NCI-H82 treated with DMSO at 0.1 percent for 48 hours (cell line): ENCODE results near the gene SIRT7.
"Not testable (repeated sequence)": the region's sequence is repeated elsewhere in the genome, so short reads cannot be mapped to it uniquely, and the experiment has no call there.

Source experiments
- DNase-seq: peaks from one replicate; lab custom pipeline; 2025; ENCODE audit not compliant: unreplicated experiment; lab: John Stamatoyannopoulos, UW

SIRT7 gene

DNA sequence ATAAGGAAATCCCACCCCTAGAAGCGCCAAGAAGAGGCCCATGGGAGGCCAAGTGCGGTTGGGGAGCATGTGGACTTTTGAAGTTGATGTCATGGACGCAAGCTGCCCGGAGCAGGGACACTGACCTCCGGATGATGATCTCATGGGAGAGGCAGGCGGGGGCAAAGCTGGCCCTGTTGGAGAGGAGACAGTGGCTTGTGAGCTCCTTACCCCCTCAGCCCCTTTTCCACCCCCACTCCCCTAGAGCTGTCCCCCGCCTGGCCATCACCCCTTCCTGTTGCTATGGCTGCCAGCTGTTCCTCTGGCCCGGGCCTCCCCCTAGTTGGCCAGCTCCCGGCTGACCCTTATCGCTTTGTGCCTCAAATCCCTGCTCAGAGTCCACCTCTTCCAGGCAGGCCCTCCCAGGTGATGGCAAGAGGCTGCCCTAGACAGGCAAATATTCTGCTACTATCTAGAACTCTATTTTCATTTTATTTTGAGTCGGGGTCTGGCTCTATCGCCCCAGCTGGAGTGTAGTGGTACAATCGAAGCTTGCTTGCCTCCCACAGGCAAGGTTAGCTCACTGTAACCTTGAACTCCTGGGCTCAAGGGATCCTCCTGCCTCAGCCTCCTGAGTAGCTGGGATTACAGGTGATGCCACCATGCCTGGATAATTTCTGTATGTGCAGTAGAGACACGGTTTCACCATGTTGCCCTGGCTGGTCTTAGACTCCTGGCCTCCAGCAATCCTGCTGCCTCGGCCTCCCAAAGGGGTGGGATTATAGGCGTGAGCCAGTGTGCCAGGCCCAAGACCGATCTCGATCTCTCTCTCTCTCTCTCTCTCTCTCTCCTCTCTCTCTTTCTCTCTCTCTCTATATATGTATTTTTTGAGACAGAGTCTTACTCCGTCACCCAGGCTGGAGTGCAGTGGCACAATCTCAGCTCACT lies 36.4 kb upstream of the SIRT7 start:
- no peak for DNase-seq

GRCh38 chr17:81953443-81953842 lies 35.5 kb upstream of the SIRT7 start:
- not testable (repeated sequence) for DNase-seq

- no peak for DNase-seq
Measured at GRCh38 chr17:81952792-81953228, 34.8 kb upstream of the SIRT7 start.

GRCh38 chr17:81951785-81952684 lies 34.1 kb upstream of the SIRT7 start:
- no peak for DNase-seq

- DNase-seq = no peak
Measured at GRCh38 chr17:81950501-81950900, 32.5 kb upstream of the SIRT7 start.

DNA sequence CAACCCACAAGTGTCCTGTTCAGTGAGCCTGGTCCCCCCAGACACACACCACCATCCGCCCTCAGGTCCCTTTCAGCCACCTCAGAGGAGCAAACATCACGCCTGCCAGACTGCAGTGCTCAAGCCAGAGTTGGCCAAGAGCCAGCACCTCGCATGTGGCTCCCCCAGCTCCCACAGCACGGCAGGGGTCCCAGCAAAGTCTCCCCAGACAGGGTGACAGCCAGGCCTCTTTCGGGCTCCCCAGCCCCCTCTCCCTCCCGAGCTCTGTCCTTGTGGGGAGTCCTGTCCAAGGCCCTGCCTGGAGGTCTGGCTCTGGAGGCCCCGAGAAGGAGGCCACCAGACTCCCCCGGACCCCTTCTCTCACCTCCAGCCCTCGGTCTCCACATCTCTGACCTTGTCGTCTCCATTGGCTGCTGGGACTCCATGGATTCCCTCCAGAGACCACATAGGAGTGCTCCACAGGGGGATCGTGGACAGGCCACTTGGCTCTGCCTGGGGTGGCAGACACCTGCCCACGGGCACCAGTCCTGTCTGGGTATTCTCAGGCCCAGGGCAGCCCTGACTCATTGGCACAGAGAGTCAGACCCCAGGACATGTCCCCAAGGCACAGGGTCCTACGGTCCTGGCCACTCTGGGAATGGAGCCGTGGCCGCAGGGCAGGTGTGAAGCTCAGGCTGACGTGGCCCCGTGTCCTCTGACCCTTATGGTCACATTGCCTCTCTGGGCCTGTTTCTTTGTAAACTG lies 30.8 kb upstream of the SIRT7 start:
- no peak for DNase-seq

DNA sequence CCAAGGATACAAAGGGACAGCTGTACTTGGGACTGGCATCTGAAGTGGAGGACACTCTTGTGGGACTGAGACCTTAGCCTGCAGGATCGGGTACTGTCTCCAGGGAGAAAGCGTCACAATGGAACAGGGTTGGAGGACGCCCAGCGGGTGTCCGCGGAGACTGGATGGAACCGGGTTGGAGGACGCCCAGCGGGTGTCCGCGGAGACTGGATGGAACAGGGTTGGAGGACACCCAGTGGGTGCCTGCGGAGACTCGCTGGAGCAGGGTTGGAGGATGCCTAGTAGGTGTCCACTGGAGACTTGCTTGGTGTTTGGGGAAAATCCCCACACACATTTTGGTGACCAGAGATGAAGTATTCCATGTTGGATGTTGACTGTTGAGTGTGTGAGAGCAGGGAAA lies 29.2 kb upstream of the SIRT7 start, which contains the start of gene MYADML2:
MYADML2 (minus strand) TSS at position 45 of the 400 bp plus-strand sequence. CDS start 5,492 bp downstream, outside the sequence.
- DNase-seq = no peak

GRCh38 chr17:81944858-81945257 lies 26.9 kb upstream of the SIRT7 start:
- no peak for DNase-seq

- DNase-seq = no peak
Measured at GRCh38 chr17:81942167-81942553, 24.2 kb upstream of the SIRT7 start.

- DNase-seq = no peak
Measured at GRCh38 chr17:81941484-81942166, 23.6 kb upstream of the SIRT7 start.

DNA sequence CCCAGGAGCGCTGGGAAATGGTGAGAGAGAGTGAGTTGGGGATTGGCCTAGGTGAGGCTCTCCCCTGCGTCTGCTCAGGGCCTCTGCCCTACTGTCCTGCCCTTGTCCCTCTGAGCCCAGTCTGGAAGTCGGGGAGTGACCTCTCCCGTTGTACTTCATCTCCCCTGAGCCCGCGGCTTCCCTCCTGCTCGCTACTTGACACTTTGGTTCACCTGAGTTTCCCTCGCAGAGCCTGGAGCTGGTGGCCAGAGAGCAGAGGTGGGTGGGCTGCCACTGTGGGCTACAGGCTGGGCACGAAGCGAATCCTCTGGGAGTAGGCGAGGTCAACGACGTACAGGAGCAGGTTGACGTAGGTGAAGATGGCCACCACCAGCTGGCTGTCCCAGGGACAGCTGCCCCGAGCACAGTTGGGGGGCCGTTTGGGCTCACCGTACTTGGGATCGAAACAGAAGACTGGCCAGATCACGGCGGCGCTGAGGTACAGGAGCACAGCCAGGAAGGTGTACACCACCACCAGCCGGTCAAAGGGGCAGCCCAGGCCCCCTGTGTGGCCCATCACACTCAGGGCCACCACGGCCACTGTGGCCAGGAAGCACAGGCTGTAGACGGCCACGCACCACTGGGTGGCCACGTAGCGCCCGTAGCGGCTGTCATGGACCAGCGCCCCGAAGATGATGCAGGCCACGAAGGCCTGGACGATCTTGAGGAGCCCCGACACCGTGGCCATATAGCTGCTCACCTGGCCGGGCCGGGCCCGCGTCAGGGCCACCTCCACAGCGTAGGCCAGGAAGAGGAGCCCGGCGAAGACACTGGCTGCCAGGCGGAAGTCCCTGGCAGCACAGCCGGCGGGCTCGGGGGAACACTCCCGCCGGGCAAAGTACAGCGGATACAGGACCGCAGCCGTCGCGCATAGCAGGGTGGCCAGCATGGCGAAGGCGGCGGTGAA lies 22.8 kb upstream of the SIRT7 start:
- no peak for DNase-seq

GRCh38 chr17:81939881-81940385 lies 22.0 kb upstream of the SIRT7 start:
- no peak for DNase-seq

- DNase-seq = no peak
Measured at GRCh38 chr17:81939218-81939617, 21.2 kb upstream of the SIRT7 start.

DNA sequence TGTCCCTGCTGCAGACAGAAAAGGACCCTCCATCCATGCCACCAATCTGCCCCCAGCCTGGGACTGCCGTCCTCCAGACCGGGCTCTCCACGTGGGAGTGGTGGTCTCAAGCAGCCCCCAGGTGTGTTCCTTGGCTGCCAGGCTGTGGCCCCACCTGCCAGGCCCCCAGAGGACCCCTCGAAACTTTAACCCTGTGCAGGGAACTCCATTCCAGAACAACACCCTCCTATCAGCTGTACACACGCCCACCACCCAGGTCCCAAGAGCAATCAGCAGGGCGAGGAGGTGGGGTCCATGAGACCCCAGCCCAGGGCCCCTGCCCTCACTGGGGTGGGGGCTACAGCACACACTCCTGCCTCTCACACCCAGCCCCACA lies 17.7 kb upstream of the SIRT7 start:
- no peak for DNase-seq

GRCh38 chr17:81934850-81935708 lies 17.1 kb upstream of the SIRT7 start:
- DNase-seq = no peak

GRCh38 chr17:81934098-81934757 lies 16.3 kb upstream of the SIRT7 start:
- no peak for DNase-seq

DNA sequence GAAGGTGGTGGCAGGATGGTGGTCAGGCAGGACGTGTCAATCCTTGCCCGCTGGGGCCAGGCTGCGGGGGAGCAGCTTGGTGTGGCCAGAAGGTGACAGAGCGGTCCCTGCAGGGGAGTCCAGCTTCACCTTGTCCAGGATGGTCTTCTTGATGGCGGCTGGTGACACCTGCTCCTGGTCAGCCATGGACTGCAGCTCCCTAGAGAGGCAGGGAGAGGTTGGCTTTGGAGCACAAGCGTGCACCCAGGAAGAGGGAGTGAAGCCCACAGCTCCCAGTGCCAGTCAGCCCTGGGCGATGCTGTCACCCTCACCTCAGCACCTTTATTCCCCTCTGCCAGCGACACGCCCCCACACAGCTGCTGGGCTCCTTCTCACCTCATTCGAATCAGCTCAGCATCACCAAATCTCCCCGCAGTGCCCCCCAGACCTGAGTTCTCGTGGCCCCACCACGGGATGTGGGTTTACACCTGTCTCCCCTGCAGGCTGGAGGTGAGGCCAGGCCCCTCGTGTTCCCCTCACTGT lies 15.3 kb upstream of the SIRT7 start:
- no peak for DNase-seq
